ENCODE results near the gene ATF7.

- TF ChIP-seq CTCF (IDR thresholded peaks at IDR 0.05) (no peak), EZH2 (IDR thresholded peaks at IDR 0.05; ENCODE audit: borderline replicate concordance, insufficient read depth, low read depth, low read length, poor library complexity, severe bottlenecking) (no peak)
These were observed 27.4 kb upstream of the ATF7 start for GRCh38 chr12:53653595-53653994.

Data from B cell (primary cell).